Measurements from ENCODE around the gene CDK19. TPM values are rescaled to one million over a fixed set of nuclear protein-coding genes. Genes with fewer than 3 reads are reported as not detected.

Gene CDK19
- total and polyA plus RNA-seq, 10 of the 15 experiments (the other 5 are each of a cell fraction or from before 2014, with no cell fraction given): 4.6 to 21.4 (median 12.4) TPM

GRCh38 chr6:110728501-110728900, 86.8 kb downstream of the CDK19 start (continued):
- no peak for TF ChIP-seq USF1 (IDR thresholded peaks at IDR 0.05; ENCODE audit: borderline replicate concordance, extremely low read length, insufficient read depth, low read depth, low read length)
- TF ChIP-seq RAD51 (IDR thresholded peaks at IDR 0.05): peak; percentile 58; the same call in 1 of the 2 replicates
- no peak for TF ChIP-seq PML (IDR thresholded peaks at IDR 0.05; ENCODE audit: low read length)
- no peak for TF ChIP-seq CREB1 (IDR thresholded peaks at IDR 0.05; ENCODE audit: low read depth)
- TF ChIP-seq STAT3 (IDR thresholded peaks at IDR 0.05; ENCODE audit: low read depth, low read length): no peak
- no peak for TF ChIP-seq CHD2 (IDR thresholded peaks at IDR 0.05; ENCODE audit: borderline replicate concordance, low read depth, low read length)
- TF ChIP-seq POLR2AphosphoS2 (IDR thresholded peaks at IDR 0.05; ENCODE audit: low read depth, low read length): no peak
- peak; percentile 80 to 82 for TF ChIP-seq BHLHE40 (IDR thresholded peaks at IDR 0.05; ENCODE audit: borderline replicate concordance in 1 of 2, low read depth in 2 of 2, low read length in 1 of 2)
- TF ChIP-seq CHD4 (IDR thresholded peaks at IDR 0.05): no peak
- TF ChIP-seq TBL1XR1 (IDR thresholded peaks at IDR 0.05; ENCODE audit: low read depth, low read length): no peak
- TF ChIP-seq NFXL1 (IDR thresholded peaks at IDR 0.05; ENCODE audit: borderline replicate concordance): no peak
- TF ChIP-seq ZNF384 (IDR thresholded peaks at IDR 0.05; ENCODE audit: borderline replicate concordance, low read depth, low read length): peak; percentile 70; the same call in 1 of the 2 replicates
- TF ChIP-seq ZBTB40 (IDR thresholded peaks at IDR 0.05; ENCODE audit: borderline replicate concordance): no peak
- no peak for TF ChIP-seq RELA (IDR thresholded peaks at IDR 0.05; ENCODE audit: borderline replicate concordance, partially characterized antibody)
- TF ChIP-seq IKZF2 (IDR thresholded peaks at IDR 0.05): no peak
- TF ChIP-seq MTA3 (IDR thresholded peaks at IDR 0.05; ENCODE audit: borderline replicate concordance, low read length): no peak
- no peak for TF ChIP-seq BMI1 (IDR thresholded peaks at IDR 0.05; ENCODE audit: borderline replicate concordance)
- no peak for TF ChIP-seq TCF12 (IDR thresholded peaks at IDR 0.05; ENCODE audit: low read depth, low read length)
- TF ChIP-seq BCL11A (IDR thresholded peaks at IDR 0.05; ENCODE audit: low read depth, low read length): peak; percentile 78
- TF ChIP-seq KDM1A (IDR thresholded peaks at IDR 0.05; ENCODE audit: borderline replicate concordance): no peak
- 0 out of 2 replicates have a peak, but pooled peaks have one; percentile 35 for TF ChIP-seq IRF4 (IDR thresholded peaks at IDR 0.05; ENCODE audit: low read depth, low read length)
- TF ChIP-seq PKNOX1 (IDR thresholded peaks at IDR 0.05): no peak
- TF ChIP-seq EZH2 (IDR thresholded peaks at IDR 0.05; ENCODE audit: borderline replicate concordance, control insufficient read depth, low read depth, low read length): no peak
- no peak for TF ChIP-seq PAX5 (IDR thresholded peaks at IDR 0.05; ENCODE audit: borderline replicate concordance, low read depth, low read length)
- TF ChIP-seq MTA2 (IDR thresholded peaks at IDR 0.05; ENCODE audit: low read depth): peak; percentile 66
- TF ChIP-seq STAT1 (conservative IDR thresholded peaks at IDR 0.05): no peak
- no peak for TF ChIP-seq NBN (IDR thresholded peaks at IDR 0.05)

Measured in GM12878 (cell line).